ENCODE data around the gene CCDC122.

The CCDC122 gene

DNA sequence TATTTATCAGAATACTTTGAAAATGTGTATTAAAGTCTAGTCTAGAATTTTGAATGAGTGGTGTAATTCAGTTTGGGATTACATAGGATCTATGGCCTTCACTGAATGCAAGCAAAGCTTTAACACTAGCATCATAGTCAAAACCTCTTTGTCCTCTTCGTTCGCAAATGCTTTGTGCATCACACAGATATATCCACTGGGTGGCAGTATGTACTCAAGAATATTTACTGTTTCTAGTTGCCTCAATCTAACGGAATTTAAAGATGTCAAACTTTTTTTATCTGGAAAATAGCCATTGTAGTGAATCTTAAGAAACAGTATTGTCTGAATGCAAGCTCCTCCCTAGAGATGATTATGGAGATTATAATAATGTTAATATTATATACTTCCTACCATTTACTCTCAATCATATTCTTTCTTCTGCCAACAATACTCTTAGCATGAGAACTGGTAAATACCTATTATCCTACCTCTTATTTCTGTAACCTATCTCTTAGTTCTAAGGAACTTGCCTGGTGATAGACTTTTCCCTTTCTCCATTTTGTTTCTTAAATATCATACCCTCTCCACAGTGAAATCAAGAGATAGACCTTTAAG is 26.0 kb upstream of the CCDC122 start:
- Mint-ChIP-seq H3K9me3 (no peaks in the 10 kb centered on the region), H3K27me3 (ENCODE audit: low read depth, poor library complexity) (peaks cover 5% of the 10 kb centered on the region), H3K4me3 (no peak overlapping the region), H3K36me3 (ENCODE audit: low read depth) (no peaks in the 10 kb centered on the region), H3K4me1 (peaks cover 19% of the 10 kb centered on the region), H3K27ac (no peak overlapping the region)
- peak; percentile 24 for DNase-seq
- TF ChIP-seq, protein P1, sequence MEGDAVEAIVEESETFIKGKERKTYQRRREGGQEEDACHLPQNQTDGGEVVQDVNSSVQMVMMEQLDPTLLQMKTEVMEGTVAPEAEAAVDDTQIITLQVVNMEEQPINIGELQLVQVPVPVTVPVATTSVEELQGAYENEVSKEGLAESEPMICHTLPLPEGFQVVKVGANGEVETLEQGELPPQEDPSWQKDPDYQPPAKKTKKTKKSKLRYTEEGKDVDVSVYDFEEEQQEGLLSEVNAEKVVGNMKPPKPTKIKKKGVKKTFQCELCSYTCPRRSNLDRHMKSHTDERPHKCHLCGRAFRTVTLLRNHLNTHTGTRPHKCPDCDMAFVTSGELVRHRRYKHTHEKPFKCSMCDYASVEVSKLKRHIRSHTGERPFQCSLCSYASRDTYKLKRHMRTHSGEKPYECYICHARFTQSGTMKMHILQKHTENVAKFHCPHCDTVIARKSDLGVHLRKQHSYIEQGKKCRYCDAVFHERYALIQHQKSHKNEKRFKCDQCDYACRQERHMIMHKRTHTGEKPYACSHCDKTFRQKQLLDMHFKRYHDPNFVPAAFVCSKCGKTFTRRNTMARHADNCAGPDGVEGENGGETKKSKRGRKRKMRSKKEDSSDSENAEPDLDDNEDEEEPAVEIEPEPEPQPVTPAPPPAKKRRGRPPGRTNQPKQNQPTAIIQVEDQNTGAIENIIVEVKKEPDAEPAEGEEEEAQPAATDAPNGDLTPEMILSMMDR (IDR thresholded peaks at IDR 0.05), result peak; percentile 78

DNA sequence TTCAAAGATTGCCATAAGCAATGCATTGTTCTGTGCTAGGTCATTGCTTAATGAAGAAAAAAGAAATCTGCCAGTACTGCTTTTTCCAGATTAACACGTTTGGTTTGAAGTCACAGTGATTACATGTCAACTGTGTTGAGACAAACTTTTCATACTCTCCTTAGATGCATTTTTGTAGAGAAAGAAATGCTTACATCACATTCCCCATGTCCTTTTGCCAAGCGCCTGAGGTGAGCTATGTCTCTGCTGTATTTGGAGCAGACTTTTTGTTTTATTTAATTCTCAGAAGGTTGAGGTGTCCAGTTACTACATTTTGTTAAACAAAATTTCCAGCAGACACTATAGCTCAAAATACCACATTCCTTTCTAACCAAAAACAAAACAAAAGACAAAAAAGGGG is 16.4 kb upstream of the CCDC122 start:
- no peak overlapping the region for H3K27ac Mint-ChIP-seq
- H3K9me3 Mint-ChIP-seq, result no peaks in the 10 kb centered on the region
- H3K27me3 Mint-ChIP-seq (ENCODE audit: low read depth, poor library complexity), result peaks cover 13% of the 10 kb centered on the region
- H3K4me1 Mint-ChIP-seq, result no peaks in the 10 kb centered on the region
- H3K36me3 Mint-ChIP-seq (ENCODE audit: low read depth), result no peaks in the 10 kb centered on the region
- TF ChIP-seq, protein P1 (IDR thresholded peaks at IDR 0.05), result no peak
- no peak for DNase-seq
- no peak overlapping the region for H3K4me3 Mint-ChIP-seq

DNA sequence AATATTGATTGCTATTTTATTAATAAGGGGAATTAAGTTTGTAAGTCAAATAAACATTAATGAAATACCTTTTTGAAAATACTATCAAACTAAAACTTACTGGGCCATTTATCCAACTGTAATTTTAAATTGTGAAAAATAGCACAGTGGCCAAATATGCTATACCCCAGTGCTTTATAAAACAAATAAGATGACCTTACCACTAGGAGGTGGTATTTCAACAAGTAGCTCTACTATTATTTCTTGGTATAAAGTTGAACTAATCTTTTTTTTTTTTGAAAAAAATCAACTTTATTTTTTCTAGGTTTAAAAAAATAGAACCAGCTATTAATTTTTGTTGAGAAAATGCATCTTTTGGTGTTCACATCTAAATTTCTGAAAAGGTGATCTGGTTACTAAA is 14.9 kb upstream of the CCDC122 start:
- H3K27ac Mint-ChIP-seq, result no peak overlapping the region
- H3K27me3 Mint-ChIP-seq (ENCODE audit: low read depth, poor library complexity), result peaks cover 13% of the 10 kb centered on the region
- no peak overlapping the region for H3K4me3 Mint-ChIP-seq
- H3K36me3 Mint-ChIP-seq (ENCODE audit: low read depth), result no peaks in the 10 kb centered on the region
- H3K9me3 Mint-ChIP-seq, result no peaks in the 10 kb centered on the region
- TF ChIP-seq, protein P1 (IDR thresholded peaks at IDR 0.05), result peak; percentile 23
- H3K4me1 Mint-ChIP-seq, result no peaks in the 10 kb centered on the region
- no peak for DNase-seq

DNA sequence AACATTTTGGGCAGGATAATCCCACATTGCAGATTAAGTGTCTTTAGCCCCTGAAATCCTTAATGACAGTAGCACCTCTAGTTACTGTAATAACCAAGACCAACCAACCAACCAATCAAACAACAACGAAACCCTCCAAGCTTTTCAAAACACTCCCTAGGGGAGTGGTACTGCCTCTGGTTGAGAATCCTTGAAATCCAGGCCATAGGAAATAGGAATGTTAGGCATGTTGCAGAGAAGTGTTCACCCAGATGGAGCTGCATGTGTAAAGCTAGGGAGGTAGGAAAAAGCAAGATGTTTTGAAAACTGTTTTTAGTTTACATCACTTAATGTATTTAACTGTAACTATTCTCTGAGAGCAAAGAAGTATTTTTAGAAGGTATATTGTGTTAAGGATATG is 4.7 kb upstream of the CCDC122 start:
- no peak for DNase-seq
- TF ChIP-seq, protein P1 (IDR thresholded peaks at IDR 0.05), result no peak

DNA sequence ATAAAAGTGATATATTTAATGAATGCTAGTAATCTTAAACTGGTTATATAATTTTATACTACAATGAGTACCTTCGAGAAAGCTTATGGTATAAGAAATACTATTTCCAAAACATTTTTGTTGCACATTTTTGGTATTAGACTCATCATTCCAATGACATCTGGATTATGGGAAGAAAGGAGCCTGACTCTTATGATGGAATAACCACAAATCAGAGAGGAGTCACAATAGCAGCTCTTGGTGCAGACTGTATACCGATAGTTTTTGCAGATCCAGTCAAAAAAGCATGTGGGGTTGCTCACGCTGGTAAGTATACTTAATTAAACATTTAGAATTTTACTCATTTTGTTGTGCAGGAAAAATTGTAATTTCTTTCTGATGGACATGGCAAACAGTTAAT is 4.1 kb upstream of the CCDC122 start:
- Mint-ChIP-seq H3K9me3 (no peaks in the 10 kb centered on the region), H3K27ac (no peak overlapping the region), H3K4me1 (peaks cover 12% of the 10 kb centered on the region), H3K4me3 (no peak overlapping the region), H3K27me3 (ENCODE audit: low read depth, poor library complexity) (peaks cover 25% of the 10 kb centered on the region), H3K36me3 (ENCODE audit: low read depth) (no peaks in the 10 kb centered on the region)
- DNase-seq, result no peak
- TF ChIP-seq, protein P1 (IDR thresholded peaks at IDR 0.05), result no peak

More for the DNA sequence above, 4.7 kb upstream of the CCDC122 start:
- H3K9me3 Mint-ChIP-seq, result no peaks in the 10 kb centered on the region
- H3K4me1 Mint-ChIP-seq, result peaks cover 10% of the 10 kb centered on the region
- H3K36me3 Mint-ChIP-seq (ENCODE audit: low read depth), result no peaks in the 10 kb centered on the region
- no peak overlapping the region for H3K4me3 Mint-ChIP-seq
- H3K27me3 Mint-ChIP-seq (ENCODE audit: low read depth, poor library complexity), result peaks cover 25% of the 10 kb centered on the region
- H3K27ac Mint-ChIP-seq, result no peak overlapping the region

DNA sequence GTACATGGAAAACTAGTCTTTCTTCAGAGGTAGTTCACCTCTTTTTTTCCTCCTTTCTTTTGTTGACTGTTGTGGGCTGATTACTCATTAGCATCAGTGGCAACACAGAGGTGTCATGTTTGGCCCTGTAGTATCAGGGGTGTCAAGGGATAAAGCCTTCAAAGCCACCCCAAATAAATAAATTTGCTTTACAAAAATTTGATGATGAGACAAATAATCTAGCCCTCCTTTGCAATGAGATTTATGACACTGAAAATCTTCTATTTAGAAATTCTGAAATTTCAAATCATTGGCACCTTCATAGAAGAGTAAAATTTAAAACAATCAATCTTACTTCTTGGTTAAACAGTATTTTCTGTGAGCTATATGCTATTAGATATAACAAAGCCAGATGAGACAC is 2.0 kb upstream of the CCDC122 start:
- Mint-ChIP-seq H3K4me1 (peaks cover 24% of the 10 kb centered on the region), H3K27ac (no peak overlapping the region), H3K4me3 (peak overlapping the region; percentile 7), H3K9me3 (no peaks in the 10 kb centered on the region), H3K36me3 (ENCODE audit: low read depth) (no peaks in the 10 kb centered on the region), H3K27me3 (ENCODE audit: low read depth, poor library complexity) (peaks cover 22% of the 10 kb centered on the region)
- no peak for DNase-seq
- TF ChIP-seq, protein P1 (IDR thresholded peaks at IDR 0.05), result no peak
